MCF 10A (cell line): ENCODE measurements around the gene ST3GAL3. TPM values are rescaled to one million over a fixed set of nuclear protein-coding genes. Genes with fewer than 3 reads are reported as not detected.

Experiments
- BruUV-seq: library from RNA; stranded (reverse); fragments of 400-500 nt; replicated peaks from 2 replicates; lab custom pipeline; 2021; lab: Mats Ljungman, UMichigan
- CTCF ChIA-PET: fragments of 300-600 bp; sonication (Branson Sonifier 250); formaldehyde crosslinking; extraction: SDS; loops from one replicate; lab custom pipeline; 2021; ENCODE audit warnings: antibody characterized with exemption, inconsistent platforms; lab: Yijun Ruan, JAX
- POLR2A ChIA-PET: fragments of 300-600, 350-650 bp; sonication (Branson Sonifier 250); formaldehyde crosslinking; extraction: SDS; loops from one replicate; lab custom pipeline; 2020; ENCODE audit warnings: antibody characterized with exemption, inconsistent platforms; lab: Yijun Ruan, JAX
- DNase-seq: peaks from one replicate; pipeline ENCODE4 v3.0.0-alpha.2; 2018; ENCODE audit not compliant: unreplicated experiment
- H3K27ac Mint-ChIP-seq: one replicate; pipeline ENCODE4 v1.8.0; 2022; ENCODE audit warnings: mild to moderate bottlenecking, low read depth, mixed read lengths; ENCODE audit not compliant: unreplicated experiment
- H3K27me3 Mint-ChIP-seq: one replicate; pipeline ENCODE4 v1.8.0; 2022; ENCODE audit warnings: mixed read lengths; ENCODE audit not compliant: insufficient read depth, unreplicated experiment
- H3K36me3 Mint-ChIP-seq: one replicate; pipeline ENCODE4 v1.8.0; 2022; ENCODE audit warnings: mild to moderate bottlenecking, moderate library complexity, mixed read lengths; ENCODE audit not compliant: insufficient read depth, unreplicated experiment
- H3K4me1 Mint-ChIP-seq: one replicate; pipeline ENCODE4 v1.8.0; 2022; ENCODE audit warnings: mixed read lengths; ENCODE audit not compliant: insufficient read depth, unreplicated experiment
- H3K4me3 Mint-ChIP-seq: one replicate; pipeline ENCODE4 v1.8.0; 2022; ENCODE audit warnings: mild to moderate bottlenecking, moderate library complexity, mixed read lengths; ENCODE audit not compliant: unreplicated experiment
- H3K9me3 Mint-ChIP-seq: one replicate; pipeline ENCODE4 v1.8.0; 2022; ENCODE audit warnings: mixed read lengths; ENCODE audit not compliant: unreplicated experiment
- intact Hi-C: fragments of 100-400 bp; cut with micrococcal nuclease; formaldehyde crosslinking; loops from 2 replicates; pipeline ENCODE4 v1.14.1; 2022
- total RNA-seq: library from RNA; stranded (reverse); gene quantifications from 2 replicates; pipeline ENCODE4 v1.2.3, GENCODE V29; 2022
- TF ChIP-seq, protein P1 (sequence below): fragments of 200-600 bp; IDR thresholded peaks from one replicate; pipeline ENCODE4 v1.8.0; 2022; ENCODE audit warnings: antibody characterized with exemption, mild to moderate bottlenecking; ENCODE audit not compliant: unreplicated experiment

Gene ST3GAL3
- total RNA-seq, 1 experiment from 2014 or later, result 24.2 TPM

GRCh38 chr1:43812579-43812978 is 105.2 kb downstream of the ST3GAL3 start:
- Mint-ChIP-seq H3K27me3 (no peaks in the 10 kb centered on the region), H3K4me3 (no peak overlapping the region), H3K9me3 (peaks cover 20% of the 10 kb centered on the region), H3K36me3 (peaks cover 29% of the 10 kb centered on the region), H3K4me1 (no peaks in the 10 kb centered on the region), H3K27ac (no peak overlapping the region)
- ChIA-PET POLR2A (no interaction called here), CTCF (no interaction called here)
- no peak for DNase-seq
- BruUV-seq, result no TSS peak
- intact Hi-C loops, result no loop called here
- TF ChIP-seq, protein P1, sequence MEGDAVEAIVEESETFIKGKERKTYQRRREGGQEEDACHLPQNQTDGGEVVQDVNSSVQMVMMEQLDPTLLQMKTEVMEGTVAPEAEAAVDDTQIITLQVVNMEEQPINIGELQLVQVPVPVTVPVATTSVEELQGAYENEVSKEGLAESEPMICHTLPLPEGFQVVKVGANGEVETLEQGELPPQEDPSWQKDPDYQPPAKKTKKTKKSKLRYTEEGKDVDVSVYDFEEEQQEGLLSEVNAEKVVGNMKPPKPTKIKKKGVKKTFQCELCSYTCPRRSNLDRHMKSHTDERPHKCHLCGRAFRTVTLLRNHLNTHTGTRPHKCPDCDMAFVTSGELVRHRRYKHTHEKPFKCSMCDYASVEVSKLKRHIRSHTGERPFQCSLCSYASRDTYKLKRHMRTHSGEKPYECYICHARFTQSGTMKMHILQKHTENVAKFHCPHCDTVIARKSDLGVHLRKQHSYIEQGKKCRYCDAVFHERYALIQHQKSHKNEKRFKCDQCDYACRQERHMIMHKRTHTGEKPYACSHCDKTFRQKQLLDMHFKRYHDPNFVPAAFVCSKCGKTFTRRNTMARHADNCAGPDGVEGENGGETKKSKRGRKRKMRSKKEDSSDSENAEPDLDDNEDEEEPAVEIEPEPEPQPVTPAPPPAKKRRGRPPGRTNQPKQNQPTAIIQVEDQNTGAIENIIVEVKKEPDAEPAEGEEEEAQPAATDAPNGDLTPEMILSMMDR, result no peak

DNA sequence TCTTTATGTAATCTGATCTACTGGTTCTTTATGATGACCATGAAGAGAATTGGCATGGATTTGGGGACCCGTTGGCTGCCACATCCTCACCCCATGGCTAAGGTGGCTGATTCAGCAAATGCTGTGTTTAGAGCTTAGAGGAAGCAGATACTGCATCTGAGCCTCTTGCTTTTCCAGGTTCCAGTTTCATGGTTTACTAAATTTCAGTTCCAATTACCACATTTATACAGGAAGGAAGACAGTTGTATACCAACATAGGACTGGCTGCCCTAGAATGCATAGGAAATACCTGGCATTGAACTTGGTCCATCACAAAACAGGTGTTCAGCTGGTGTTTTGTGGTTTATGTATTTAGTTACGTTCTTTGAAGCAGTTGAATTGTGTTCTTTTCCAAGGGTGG is 107.1 kb downstream of the ST3GAL3 start:
- BruUV-seq, result no TSS peak
- DNase-seq, result no peak
- CTCF ChIA-PET, result interaction anchor here (0.6 kb wide), 1 partner anchor 120 kb away, joined by 3 read pairs; no protein-coding TSS in a partner anchor
- no peak overlapping the region for H3K27ac Mint-ChIP-seq
- intact Hi-C loops, result no loop called here
- H3K4me1 Mint-ChIP-seq, result no peaks in the 10 kb centered on the region
- peaks cover 19% of the 10 kb centered on the region for H3K36me3 Mint-ChIP-seq
- TF ChIP-seq, protein P1, result no peak
- H3K27me3 Mint-ChIP-seq, result no peaks in the 10 kb centered on the region
- POLR2A ChIA-PET, result no interaction called here
- H3K9me3 Mint-ChIP-seq, result peaks cover 18% of the 10 kb centered on the region
- H3K4me3 Mint-ChIP-seq, result no peak overlapping the region

DNA sequence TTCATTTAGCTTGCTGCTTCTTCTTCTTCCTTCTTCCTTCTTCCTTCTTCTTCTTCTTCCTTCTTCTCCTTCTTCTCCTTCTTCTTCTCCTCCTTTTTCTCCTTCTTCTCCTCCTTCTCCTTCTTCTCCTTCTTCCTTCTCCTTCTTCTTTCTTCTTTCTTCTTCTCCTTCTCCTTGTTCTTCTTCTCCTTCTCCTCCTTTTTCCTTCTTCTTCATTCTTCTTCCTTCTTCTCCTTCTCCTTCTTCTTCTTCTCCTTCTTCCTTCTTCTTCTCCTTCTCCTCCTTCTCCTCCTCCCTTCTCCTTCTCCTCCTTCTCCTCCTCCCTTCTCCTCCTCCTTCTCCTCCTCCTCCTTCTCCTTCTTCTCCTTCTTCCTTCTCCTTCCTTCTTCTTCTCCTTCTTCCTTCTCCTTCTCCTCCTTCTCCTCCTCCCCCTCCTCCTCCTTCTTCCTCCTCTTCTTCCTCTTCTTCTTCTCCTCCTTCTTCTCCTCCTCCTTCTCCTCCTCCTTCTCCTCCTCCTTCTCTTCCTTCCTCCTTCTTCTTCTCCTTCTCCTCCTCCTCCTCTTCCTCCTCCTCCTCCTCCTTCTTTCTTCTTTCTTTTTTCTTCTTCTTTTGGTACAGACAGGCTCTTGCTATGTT is 110.1 kb downstream of the ST3GAL3 start:
- H3K36me3 Mint-ChIP-seq, result peaks cover 24% of the 10 kb centered on the region
- BruUV-seq, result no TSS peak
- CTCF ChIA-PET, result no interaction called here
- POLR2A ChIA-PET, result interaction anchor here (0.5 to 1.3 kb wide), 2 partner anchors 12 to 35 kb away, joined by 3 to 5 read pairs; no protein-coding TSS in a partner anchor
- peaks cover 18% of the 10 kb centered on the region for H3K9me3 Mint-ChIP-seq
- TF ChIP-seq, protein P1, result no peak
- peaks cover 18% of the 10 kb centered on the region for H3K4me1 Mint-ChIP-seq
- DNase-seq, result no peak
- H3K4me3 Mint-ChIP-seq, result no peak overlapping the region
- no peak overlapping the region for H3K27ac Mint-ChIP-seq
- no peaks in the 10 kb centered on the region for H3K27me3 Mint-ChIP-seq
- intact Hi-C loops, result no loop called here

DNA sequence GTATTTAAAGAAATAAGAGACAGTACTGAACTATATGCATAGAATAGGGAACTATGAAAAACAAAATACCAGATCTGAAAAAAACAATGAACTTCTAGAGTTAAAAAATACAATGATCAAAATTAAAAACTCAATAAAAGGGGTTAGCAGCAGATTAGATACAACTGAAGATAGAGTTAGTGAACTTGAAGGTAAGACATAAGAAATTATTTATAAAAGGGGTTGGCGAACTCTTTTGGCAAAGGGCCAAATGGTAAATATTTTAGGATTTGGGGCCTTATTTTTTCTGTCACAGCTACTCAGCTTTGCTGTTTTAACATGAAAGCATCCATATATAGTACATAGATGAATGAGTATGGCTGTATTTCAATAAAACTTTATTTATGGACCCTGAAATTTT is 111.4 kb downstream of the ST3GAL3 start:
- TF ChIP-seq, protein P1, result no peak
- POLR2A ChIA-PET, result interaction anchor here (1.3 kb wide), 1 partner anchor 10 kb away, joined by 3 read pairs; no protein-coding TSS in a partner anchor
- Mint-ChIP-seq H3K4me3 (no peak overlapping the region), H3K36me3 (peaks cover 21% of the 10 kb centered on the region), H3K4me1 (peaks cover 29% of the 10 kb centered on the region), H3K27ac (no peak overlapping the region), H3K9me3 (peaks cover 18% of the 10 kb centered on the region), H3K27me3 (no peaks in the 10 kb centered on the region)
- intact Hi-C loops, result no loop called here
- BruUV-seq, result no TSS peak
- CTCF ChIA-PET, result no interaction called here
- no peak for DNase-seq
